ENCODE measurements around the gene WDR93.

Gene WDR93

DNA sequence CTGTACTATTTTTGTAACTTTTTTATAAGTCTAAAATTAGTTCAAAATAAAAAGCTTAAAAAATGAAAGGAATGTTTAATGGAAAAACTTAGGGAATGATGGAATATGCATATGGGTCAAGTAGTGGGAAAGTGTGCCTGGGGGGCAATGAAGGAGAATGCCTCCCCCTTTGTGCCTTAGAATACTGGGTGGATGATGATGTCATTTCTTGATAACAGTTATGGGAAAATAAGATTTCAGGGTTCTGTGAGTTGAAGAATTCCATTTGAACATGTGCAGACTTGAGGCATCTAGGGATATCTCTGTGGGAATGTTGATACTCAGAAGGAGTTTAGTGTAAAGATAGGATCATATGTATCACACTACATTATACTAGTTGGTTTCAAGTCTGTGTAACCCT, 13.8 kb downstream of the WDR93 start:
- Histone ChIP-seq H3K9me3 (ENCODE audit: control extremely low read depth in 1 of 5, control insufficient read depth in 4 of 5, insufficient read depth in 2 of 5, low read depth in 1 of 5, low read length in 4 of 5) (no peaks in the 10 kb centered on the region), H3K4me3 (ENCODE audit: control insufficient read depth in 1 of 7, extremely low read depth in 1 of 7, insufficient read depth in 4 of 7, low read depth in 2 of 7, low read length in 6 of 7) (no peak overlapping the region), H3K27me3 (replicated peaks in 2 of 5; ENCODE audit: control insufficient read depth in 4 of 5, insufficient read depth in 5 of 5, low read length in 4 of 5) (peaks cover 0 to 3% (median 0%) of the 10 kb centered on the region in 5 experiments), H3K27ac (ENCODE audit: insufficient read depth in 1 of 2, low read depth in 1 of 2, low read length in 2 of 2, poor library complexity in 1 of 2, severe bottlenecking in 2 of 2) (no peak overlapping the region), H3K4me1 (ENCODE audit: control extremely low read depth in 1 of 4, control insufficient read depth in 4 of 4, insufficient read depth in 4 of 4, low read length in 3 of 4) (no peaks in the 10 kb centered on the region), H3K36me3 (ENCODE audit: control insufficient read depth in 4 of 4, insufficient read depth in 4 of 4, low read length in 3 of 4) (no peaks in the 10 kb centered on the region)
- CTCF ChIA-PET: interaction anchor here (0.9 to 2.0 kb wide), 4 partner anchors 13 to 159 kb away, joined by 3 to 4 read pairs (median 3); no protein-coding TSS in a partner anchor
- POLR2A ChIA-PET: no interaction called here
- no peak for DNase-seq

DNA sequence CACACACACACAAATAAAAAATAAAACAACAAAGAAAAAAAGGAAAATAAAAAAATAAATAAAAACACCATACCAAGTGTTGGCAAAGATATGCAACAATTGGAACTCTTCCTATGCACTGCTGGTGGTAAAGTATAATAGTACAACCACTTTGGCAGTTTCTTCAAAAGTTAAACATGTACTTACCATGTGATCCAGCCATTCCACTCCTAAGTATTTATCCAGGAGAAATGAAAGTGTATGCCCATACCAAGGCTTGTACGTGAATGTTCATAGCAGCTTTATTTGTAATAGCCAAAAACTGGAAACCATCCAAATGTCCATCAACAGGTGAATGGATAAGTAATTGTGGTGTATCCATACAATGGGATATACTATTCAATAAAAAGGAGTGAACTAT, 17.0 kb downstream of the WDR93 start:
- ChIA-PET POLR2A (no interaction called here), CTCF (no interaction called here)
- Histone ChIP-seq H3K27me3 (replicated peaks in 2 of 5; ENCODE audit: control insufficient read depth in 4 of 5, insufficient read depth in 5 of 5, low read length in 4 of 5) (peaks cover 0 to 3% (median 0%) of the 10 kb centered on the region in 5 experiments), H3K27ac (ENCODE audit: insufficient read depth in 1 of 2, low read depth in 1 of 2, low read length in 2 of 2, poor library complexity in 1 of 2, severe bottlenecking in 2 of 2) (no peak overlapping the region), H3K4me1 (ENCODE audit: control extremely low read depth in 1 of 4, control insufficient read depth in 4 of 4, insufficient read depth in 4 of 4, low read length in 3 of 4) (no peaks in the 10 kb centered on the region), H3K4me3 (ENCODE audit: control insufficient read depth in 1 of 7, extremely low read depth in 1 of 7, insufficient read depth in 4 of 7, low read depth in 2 of 7, low read length in 6 of 7) (no peak overlapping the region), H3K36me3 (ENCODE audit: control insufficient read depth in 4 of 4, insufficient read depth in 4 of 4, low read length in 3 of 4) (no peaks in the 10 kb centered on the region), H3K9me3 (ENCODE audit: control extremely low read depth in 1 of 5, control insufficient read depth in 4 of 5, insufficient read depth in 2 of 5, low read depth in 1 of 5, low read length in 4 of 5) (peaks cover 0 to 3% (median 0%) of the 10 kb centered on the region in 5 experiments)
- no CpG with 5 or more reads among the region's 1 CpG for WGBS (ENCODE audit: insufficient coverage)
- no peak for DNase-seq

DNA sequence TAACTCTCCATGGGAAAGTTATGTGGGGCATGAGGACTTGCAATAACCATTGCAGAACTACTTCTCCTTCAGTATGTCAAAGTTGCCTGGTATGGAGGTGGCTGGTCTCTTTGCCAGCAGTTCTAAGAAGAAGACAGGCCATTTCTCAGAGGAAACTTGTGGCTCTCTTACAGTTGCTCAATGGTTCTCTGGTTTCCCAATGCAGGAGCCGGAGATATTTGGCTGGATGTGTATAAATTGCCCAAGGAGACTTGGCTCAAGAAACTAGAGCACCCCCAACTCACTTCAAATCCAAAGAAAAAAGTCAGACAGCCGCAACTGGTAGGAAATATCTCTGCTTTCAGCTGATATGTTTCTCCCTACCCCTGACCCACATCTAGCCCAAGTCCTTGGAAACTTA, 24.2 kb downstream of the WDR93 start:
- peaks cover 0 to 3% (median 0%) of the 10 kb centered on the region in 5 experiments for H3K27me3 ChIP-seq (replicated peaks in 2 of 5; ENCODE audit: control insufficient read depth in 4 of 5, insufficient read depth in 5 of 5, low read length in 4 of 5)
- no CpG with 5 or more reads among the region's 2 CpGs for WGBS (ENCODE audit: insufficient coverage)
- H3K4me1 ChIP-seq (ENCODE audit: control extremely low read depth in 1 of 4, control insufficient read depth in 4 of 4, insufficient read depth in 4 of 4, low read length in 3 of 4): no peaks in the 10 kb centered on the region
- H3K9me3 ChIP-seq (ENCODE audit: control extremely low read depth in 1 of 5, control insufficient read depth in 4 of 5, insufficient read depth in 2 of 5, low read depth in 1 of 5, low read length in 4 of 5): peaks cover 0 to 3% (median 0%) of the 10 kb centered on the region in 5 experiments
- DNase-seq: no peak
- H3K36me3 ChIP-seq (ENCODE audit: control insufficient read depth in 4 of 4, insufficient read depth in 4 of 4, low read length in 3 of 4): no peaks in the 10 kb centered on the region
- H3K27ac ChIP-seq (ENCODE audit: insufficient read depth in 1 of 2, low read depth in 1 of 2, low read length in 2 of 2, poor library complexity in 1 of 2, severe bottlenecking in 2 of 2): no peak overlapping the region
- CTCF ChIA-PET: no interaction called here
- no peak overlapping the region for H3K4me3 ChIP-seq (ENCODE audit: control insufficient read depth in 1 of 7, extremely low read depth in 1 of 7, insufficient read depth in 4 of 7, low read depth in 2 of 7, low read length in 6 of 7)
- POLR2A ChIA-PET: no interaction called here

DNA sequence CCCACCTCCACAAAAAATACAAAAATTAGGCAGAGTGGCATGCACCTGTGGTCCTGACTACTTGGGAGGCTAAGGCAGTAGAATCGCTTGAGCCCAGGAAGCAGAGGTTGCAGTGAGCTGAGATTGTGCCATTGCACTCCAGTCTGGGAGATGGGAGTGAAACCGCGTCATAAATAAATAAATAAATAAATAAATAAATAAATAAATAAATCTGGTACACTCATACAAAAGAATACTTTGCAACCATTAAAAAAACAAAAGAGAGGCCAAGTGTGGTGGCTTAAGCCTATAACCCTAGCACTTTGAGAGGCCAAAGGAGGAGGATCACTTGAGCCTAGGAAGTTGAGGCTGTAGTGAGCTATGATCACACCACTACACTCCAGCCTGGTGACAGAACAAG, 32.4 kb downstream of the WDR93 start:
- no peaks in the 10 kb centered on the region for H3K36me3 ChIP-seq (ENCODE audit: control insufficient read depth in 4 of 4, insufficient read depth in 4 of 4, low read length in 3 of 4)
- ChIA-PET POLR2A (no interaction called here), CTCF (interaction anchor here (1.2 kb wide), 1 partner anchor 14 kb away, joined by 3 read pairs; no protein-coding TSS in a partner anchor)
- H3K4me1 ChIP-seq (ENCODE audit: control extremely low read depth in 1 of 4, control insufficient read depth in 4 of 4, insufficient read depth in 4 of 4, low read length in 3 of 4): no peaks in the 10 kb centered on the region
- H3K4me3 ChIP-seq (ENCODE audit: control insufficient read depth in 1 of 7, extremely low read depth in 1 of 7, insufficient read depth in 4 of 7, low read depth in 2 of 7, low read length in 6 of 7): no peak overlapping the region
- H3K27me3 ChIP-seq (replicated peaks in 2 of 5; ENCODE audit: control insufficient read depth in 4 of 5, insufficient read depth in 5 of 5, low read length in 4 of 5): peaks cover 0 to 2% (median 0%) of the 10 kb centered on the region in 5 experiments
- DNase-seq: no peak
- no CpG with 5 or more reads among the region's 3 CpGs for WGBS (ENCODE audit: insufficient coverage)
- H3K27ac ChIP-seq (ENCODE audit: insufficient read depth in 1 of 2, low read depth in 1 of 2, low read length in 2 of 2, poor library complexity in 1 of 2, severe bottlenecking in 2 of 2): no peak overlapping the region
- H3K9me3 ChIP-seq (ENCODE audit: control extremely low read depth in 1 of 5, control insufficient read depth in 4 of 5, insufficient read depth in 2 of 5, low read depth in 1 of 5, low read length in 4 of 5): peaks cover 0 to 15% (median 5%) of the 10 kb centered on the region in 5 experiments

DNA sequence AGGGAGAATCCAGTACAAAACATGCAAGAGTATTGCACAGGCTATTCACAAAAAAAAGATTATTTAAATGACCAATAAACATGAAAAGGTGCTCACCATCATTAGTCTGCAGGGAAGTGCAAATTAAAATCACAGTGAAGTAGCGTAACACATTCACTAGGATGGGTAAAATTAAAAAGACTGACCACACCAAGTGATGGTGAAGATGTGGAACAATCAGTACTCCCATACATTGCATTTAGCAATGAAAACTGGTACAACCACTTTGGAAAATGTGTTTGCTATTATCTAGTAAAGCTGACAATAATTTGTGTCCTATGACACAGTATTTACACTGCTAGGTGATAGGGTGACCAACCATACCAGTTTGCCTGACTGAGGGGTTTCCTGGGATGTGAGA, 34.0 kb downstream of the WDR93 start:
- DNase-seq: no peak
- Histone ChIP-seq H3K27me3 (replicated peaks in 2 of 5; ENCODE audit: control insufficient read depth in 4 of 5, insufficient read depth in 5 of 5, low read length in 4 of 5) (peaks cover 0 to 2% (median 0%) of the 10 kb centered on the region in 5 experiments), H3K9me3 (ENCODE audit: control extremely low read depth in 1 of 5, control insufficient read depth in 4 of 5, insufficient read depth in 2 of 5, low read depth in 1 of 5, low read length in 4 of 5) (peaks cover 0 to 15% (median 5%) of the 10 kb centered on the region in 5 experiments), H3K4me3 (ENCODE audit: control insufficient read depth in 1 of 7, extremely low read depth in 1 of 7, insufficient read depth in 4 of 7, low read depth in 2 of 7, low read length in 6 of 7) (no peak overlapping the region), H3K27ac (ENCODE audit: insufficient read depth in 1 of 2, low read depth in 1 of 2, low read length in 2 of 2, poor library complexity in 1 of 2, severe bottlenecking in 2 of 2) (no peak overlapping the region), H3K4me1 (ENCODE audit: control extremely low read depth in 1 of 4, control insufficient read depth in 4 of 4, insufficient read depth in 4 of 4, low read length in 3 of 4) (no peaks in the 10 kb centered on the region), H3K36me3 (ENCODE audit: control insufficient read depth in 4 of 4, insufficient read depth in 4 of 4, low read length in 3 of 4) (no peaks in the 10 kb centered on the region)
- 100% methylated on average over 1 of the region's 1 CpG for WGBS (ENCODE audit: insufficient coverage)
- ChIA-PET POLR2A (no interaction called here), CTCF (no interaction called here)

DNA sequence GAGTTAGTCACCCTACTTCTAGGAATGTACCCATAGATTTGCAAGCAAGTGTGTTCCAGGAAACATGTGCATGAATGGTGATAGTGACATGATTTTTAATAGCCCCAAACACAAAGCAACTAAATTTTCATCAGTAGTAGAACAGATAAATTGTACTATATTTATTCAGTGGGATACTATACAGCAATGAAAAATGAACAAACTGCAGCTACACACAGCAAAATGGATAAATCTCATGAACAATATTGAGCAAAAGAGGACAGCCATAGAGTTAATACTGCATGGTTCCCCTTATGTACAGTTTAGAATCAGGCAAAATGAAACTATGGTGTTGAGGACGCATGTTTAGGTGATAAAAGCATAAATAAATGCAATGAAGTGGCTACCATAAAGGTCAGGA, 34.5 kb downstream of the WDR93 start:
- no peak for DNase-seq
- Histone ChIP-seq H3K9me3 (ENCODE audit: control extremely low read depth in 1 of 5, control insufficient read depth in 4 of 5, insufficient read depth in 2 of 5, low read depth in 1 of 5, low read length in 4 of 5) (peaks cover 0 to 15% (median 5%) of the 10 kb centered on the region in 5 experiments), H3K36me3 (ENCODE audit: control insufficient read depth in 4 of 4, insufficient read depth in 4 of 4, low read length in 3 of 4) (no peaks in the 10 kb centered on the region), H3K4me3 (ENCODE audit: control insufficient read depth in 1 of 7, extremely low read depth in 1 of 7, insufficient read depth in 4 of 7, low read depth in 2 of 7, low read length in 6 of 7) (no peak overlapping the region), H3K27me3 (replicated peaks in 2 of 5; ENCODE audit: control insufficient read depth in 4 of 5, insufficient read depth in 5 of 5, low read length in 4 of 5) (peaks cover 0 to 2% (median 0%) of the 10 kb centered on the region in 5 experiments), H3K4me1 (ENCODE audit: control extremely low read depth in 1 of 4, control insufficient read depth in 4 of 4, insufficient read depth in 4 of 4, low read length in 3 of 4) (no peaks in the 10 kb centered on the region), H3K27ac (ENCODE audit: insufficient read depth in 1 of 2, low read depth in 1 of 2, low read length in 2 of 2, poor library complexity in 1 of 2, severe bottlenecking in 2 of 2) (no peak overlapping the region)
- ChIA-PET CTCF (no interaction called here), POLR2A (interaction anchor here (0.6 kb wide), 1 partner anchor 118 kb away, joined by 3 read pairs; no protein-coding TSS in a partner anchor)
- 100% methylated on average over 1 of the region's 1 CpG for WGBS (ENCODE audit: insufficient coverage)

DNA sequence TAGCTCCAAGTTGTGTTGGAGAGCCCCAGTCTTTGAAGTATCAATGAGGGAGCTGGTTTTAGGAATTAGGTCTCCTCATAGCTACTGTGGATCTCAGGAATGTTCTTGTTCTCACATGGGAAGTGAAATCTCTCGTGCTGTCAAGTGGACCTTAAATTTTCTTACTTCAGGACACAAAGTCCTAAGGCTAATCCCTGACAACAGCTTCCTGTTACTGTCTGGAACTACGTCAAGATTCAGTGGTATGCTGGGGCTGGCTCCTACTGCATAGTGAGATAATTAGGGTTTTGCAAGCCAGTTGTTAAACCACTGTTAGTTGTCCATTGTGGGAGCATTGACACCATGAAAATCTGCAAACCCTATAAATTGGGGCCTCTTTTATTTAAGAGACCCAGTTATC, 37.6 kb downstream of the WDR93 start:
- no peaks in the 10 kb centered on the region for H3K36me3 ChIP-seq (ENCODE audit: control insufficient read depth in 4 of 4, insufficient read depth in 4 of 4, low read length in 3 of 4)
- no peak for DNase-seq
- H3K4me1 ChIP-seq (ENCODE audit: control extremely low read depth in 1 of 4, control insufficient read depth in 4 of 4, insufficient read depth in 4 of 4, low read length in 3 of 4): no peaks in the 10 kb centered on the region
- H3K9me3 ChIP-seq (ENCODE audit: control extremely low read depth in 1 of 5, control insufficient read depth in 4 of 5, insufficient read depth in 2 of 5, low read depth in 1 of 5, low read length in 4 of 5): peaks cover 0 to 9% (median 5%) of the 10 kb centered on the region in 5 experiments
- no peak overlapping the region for H3K27ac ChIP-seq (ENCODE audit: insufficient read depth in 1 of 2, low read depth in 1 of 2, low read length in 2 of 2, poor library complexity in 1 of 2, severe bottlenecking in 2 of 2)
- 67% methylated on average over 2 of the region's 2 CpGs for WGBS (ENCODE audit: insufficient coverage)
- no peak overlapping the region for H3K4me3 ChIP-seq (ENCODE audit: control insufficient read depth in 1 of 7, extremely low read depth in 1 of 7, insufficient read depth in 4 of 7, low read depth in 2 of 7, low read length in 6 of 7)
- ChIA-PET CTCF (no interaction called here), POLR2A (no interaction called here)
- H3K27me3 ChIP-seq (replicated peaks in 2 of 5; ENCODE audit: control insufficient read depth in 4 of 5, insufficient read depth in 5 of 5, low read length in 4 of 5): peaks cover 0 to 4% (median 0%) of the 10 kb centered on the region in 5 experiments
